Measurements from ENCODE around the gene OR11L1.

The OR11L1 gene

GRCh38 chr1:247797518-247797917 is 44.2 kb downstream of the OR11L1 start:
- no peak for FAIRE-seq

Measured in A204.1 (cell line).